COR-L47 (cell line): ENCODE results near the gene MMD.
"Not testable (repeated sequence)": the region's sequence is repeated elsewhere in the genome, so short reads cannot be mapped to it uniquely, and the experiment has no call there.

Experiments used
- DNase-seq: peaks from one replicate; lab custom pipeline; 2025; lab: John Stamatoyannopoulos, UW

MMD gene, protein sequence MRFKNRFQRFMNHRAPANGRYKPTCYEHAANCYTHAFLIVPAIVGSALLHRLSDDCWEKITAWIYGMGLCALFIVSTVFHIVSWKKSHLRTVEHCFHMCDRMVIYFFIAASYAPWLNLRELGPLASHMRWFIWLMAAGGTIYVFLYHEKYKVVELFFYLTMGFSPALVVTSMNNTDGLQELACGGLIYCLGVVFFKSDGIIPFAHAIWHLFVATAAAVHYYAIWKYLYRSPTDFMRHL

GRCh38 chr17:55421179-55421934, at the start of gene MMD:
Gene MMD (minus strand): TSS chr17:55421835. CDS start chr17:55421695, 140 bp downstream.
- no peak for DNase-seq

- DNase-seq, result no peak
Observed at GRCh38 chr17:55466671-55467070, 45.0 kb upstream of the MMD start.

GRCh38 chr17:55465771-55466170, 44.1 kb upstream of the MMD start:
- DNase-seq, result not testable (repeated sequence)

GRCh38 chr17:55463600-55463999, 42.0 kb upstream of the MMD start:
- no peak for DNase-seq

DNA sequence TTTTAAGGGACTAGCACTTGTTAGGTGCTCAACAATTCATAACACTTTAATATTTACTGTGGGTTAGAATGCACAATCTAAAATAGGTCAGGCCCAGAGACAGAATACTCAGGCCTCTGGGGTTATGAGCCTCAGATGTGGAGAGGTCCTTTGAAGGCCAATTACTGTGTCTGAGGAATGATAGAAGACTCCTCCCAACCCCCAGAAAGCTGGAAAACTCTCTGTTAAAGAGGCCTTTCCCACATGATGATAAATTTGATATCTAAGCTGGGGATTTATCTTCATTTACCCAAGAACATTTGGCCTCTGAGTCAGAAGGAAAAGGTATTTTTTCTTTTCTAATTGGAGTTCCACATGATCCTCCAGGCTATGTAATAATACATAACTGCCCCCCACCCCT, 41.1 kb upstream of the MMD start:
- no peak for DNase-seq

- no peak for DNase-seq
Observed at GRCh38 chr17:55462234-55462633, 40.6 kb upstream of the MMD start.

- DNase-seq, result no peak
Observed at GRCh38 chr17:55458978-55459377, 37.3 kb upstream of the MMD start.

DNA sequence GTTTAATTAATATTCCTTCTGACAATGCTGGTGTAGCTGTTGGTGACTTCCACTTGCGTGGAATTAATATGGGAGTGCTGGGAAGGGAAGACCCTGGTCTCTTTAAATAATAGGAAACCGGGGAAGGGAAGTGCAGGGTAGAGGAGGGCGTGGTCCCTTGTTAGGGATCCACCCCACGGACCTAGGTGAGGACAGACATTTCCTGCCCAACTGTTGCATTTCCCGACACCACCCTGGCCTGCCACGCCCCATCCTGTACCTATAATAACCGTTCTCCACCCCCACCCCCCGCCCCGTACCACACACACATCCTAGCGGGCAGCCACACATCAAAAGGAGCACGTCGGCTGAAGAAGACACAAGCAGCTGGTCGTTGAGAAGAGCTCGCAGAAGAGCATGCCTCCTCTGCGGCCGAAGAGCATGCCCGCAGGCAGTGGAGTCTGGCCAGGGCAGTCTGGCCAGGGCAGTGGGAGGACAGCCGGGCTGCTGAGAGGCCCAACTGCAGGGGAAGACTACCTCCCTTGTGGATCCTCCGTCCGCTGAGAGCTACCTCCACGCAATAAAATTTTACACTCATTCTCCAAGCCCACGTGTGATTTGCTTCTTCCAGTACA, 36.8 kb upstream of the MMD start:
- no peak for DNase-seq

DNA sequence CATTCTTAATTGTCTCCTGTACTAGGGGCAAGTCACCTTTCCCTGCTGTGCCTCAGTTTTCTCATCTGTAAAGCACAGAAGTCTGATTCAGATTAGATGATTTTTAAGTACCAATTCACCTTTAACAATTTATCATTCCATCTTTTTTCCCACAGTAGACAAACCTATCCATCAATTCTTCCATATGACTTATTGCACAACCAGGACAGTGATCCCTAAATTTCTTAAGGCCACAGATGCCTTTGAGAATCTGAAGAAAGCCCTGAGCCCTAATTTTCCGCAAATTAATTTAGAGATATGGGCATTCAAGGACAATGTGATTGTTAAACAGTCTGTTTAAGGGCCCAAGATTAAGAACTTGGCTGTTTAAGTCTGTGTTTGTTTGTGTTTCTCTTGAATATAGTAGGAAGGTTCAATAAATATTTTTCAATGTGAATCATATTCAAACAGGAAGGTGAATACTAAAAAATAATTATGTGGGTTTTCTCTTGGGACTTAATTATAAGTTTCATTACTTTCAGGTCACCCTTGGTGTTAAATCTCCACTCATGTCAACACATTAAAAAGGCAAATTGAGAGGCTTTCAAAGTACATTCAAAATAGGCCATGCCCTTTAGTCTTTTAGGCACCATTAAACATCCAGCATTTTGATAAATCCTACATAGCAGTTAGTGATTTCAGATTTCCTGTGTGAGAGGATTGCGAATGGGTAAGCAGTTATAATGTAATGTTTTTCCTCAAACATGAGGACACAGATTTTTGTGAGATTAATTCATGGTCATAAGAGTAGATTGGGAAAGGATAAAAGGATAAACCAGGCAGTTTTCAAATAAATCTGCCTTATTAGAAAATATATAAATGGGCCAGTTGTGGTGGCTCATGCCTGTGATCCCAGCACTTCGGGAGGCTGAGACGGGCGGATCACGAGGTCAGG, 34.9 kb upstream of the MMD start:
- DNase-seq, result no peak

- no peak for DNase-seq
Observed at GRCh38 chr17:55454906-55455474, 33.4 kb upstream of the MMD start.

DNA sequence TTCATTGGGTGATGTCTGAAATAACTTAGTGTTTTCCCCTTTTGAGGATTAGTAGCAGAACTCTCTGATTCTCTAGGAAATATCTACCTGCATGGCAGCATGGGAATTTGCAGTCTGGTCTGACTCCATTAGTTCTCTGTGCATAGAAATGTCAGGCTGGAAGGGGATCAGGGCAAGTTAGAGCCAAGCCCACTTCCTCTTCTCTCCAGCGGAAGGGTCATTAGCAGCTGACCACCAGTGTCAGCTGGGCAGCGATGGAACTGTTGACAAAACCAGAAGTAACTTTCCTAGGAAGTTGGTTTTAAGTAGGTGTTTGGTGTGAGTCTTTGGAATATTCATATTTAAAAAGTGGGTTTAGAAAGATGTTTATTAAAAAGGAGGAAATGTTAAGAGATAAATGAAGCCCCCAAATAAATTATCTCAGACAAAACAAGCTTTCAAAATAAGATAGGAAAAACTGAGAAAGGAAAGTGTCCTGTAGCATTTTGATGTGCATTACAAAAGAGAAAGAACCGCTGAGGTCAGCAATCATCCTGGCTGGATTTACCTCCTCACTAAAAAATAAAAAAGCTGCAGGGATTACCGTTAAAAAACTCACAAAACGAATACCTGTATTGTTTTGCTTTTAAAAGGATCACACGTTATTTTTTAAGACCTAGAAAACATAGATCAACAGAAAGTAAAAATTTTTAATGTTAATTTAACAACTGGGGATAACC, 32.4 kb upstream of the MMD start:
- no peak for DNase-seq

DNA sequence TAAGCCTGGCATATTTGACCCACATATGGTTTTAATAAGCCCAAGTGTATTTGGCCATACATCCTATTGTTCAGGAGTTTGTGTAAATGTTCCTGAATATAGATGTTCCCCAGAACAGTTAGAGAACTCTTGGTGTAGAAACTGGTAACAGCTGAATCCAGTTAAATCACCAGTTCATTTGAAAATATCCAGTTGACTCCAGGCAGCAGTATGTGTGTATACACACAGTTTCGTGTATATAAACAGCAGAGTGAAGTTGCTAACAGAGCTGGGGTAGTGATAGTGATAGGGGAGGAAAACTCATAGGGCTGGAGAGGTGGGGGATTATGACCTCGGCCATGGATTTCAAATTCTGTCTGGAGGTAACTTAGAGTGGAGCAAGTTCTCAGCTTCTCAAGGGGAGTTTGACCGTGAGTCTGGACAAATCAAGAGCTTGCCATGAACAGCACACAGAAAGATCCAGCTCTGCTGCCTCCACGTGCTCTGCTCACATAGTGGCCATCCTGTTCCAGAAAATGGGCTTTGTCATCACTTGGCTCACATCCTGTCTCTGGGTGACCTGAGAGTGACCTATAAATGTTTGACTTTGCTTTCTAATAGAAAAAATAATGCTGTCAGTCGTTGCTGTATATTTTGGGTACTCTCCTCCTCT, 30.6 kb upstream of the MMD start:
- no peak for DNase-seq

- DNase-seq, result no peak
Observed at GRCh38 chr17:55451758-55452138, 30.1 kb upstream of the MMD start.

DNA sequence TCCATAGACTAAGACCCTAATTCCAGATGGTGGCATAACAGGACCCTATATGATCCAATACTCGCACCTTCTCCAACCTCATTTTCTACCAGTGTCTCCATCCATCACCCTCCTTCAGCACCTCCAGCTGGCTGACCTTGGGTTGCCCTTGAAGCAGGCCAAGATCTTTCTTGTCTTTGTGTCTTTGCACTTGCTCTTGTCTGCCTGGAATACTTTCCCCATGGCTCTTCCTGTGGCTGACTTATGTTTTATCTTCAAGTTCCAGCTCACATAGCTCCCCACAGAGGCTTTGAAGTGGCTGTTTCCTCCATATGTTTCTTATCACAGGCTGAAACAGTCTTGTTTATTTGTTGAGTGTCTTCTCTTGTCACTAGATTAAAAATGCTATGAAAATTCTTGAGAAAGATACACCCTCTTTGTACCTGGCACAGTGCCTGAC, 29.6 kb upstream of the MMD start:
- no peak for DNase-seq

- DNase-seq, result no peak
Observed at GRCh38 chr17:55450232-55450825, 28.7 kb upstream of the MMD start.

- DNase-seq, result no peak
Observed at GRCh38 chr17:55448681-55449080, 27.0 kb upstream of the MMD start.

DNA sequence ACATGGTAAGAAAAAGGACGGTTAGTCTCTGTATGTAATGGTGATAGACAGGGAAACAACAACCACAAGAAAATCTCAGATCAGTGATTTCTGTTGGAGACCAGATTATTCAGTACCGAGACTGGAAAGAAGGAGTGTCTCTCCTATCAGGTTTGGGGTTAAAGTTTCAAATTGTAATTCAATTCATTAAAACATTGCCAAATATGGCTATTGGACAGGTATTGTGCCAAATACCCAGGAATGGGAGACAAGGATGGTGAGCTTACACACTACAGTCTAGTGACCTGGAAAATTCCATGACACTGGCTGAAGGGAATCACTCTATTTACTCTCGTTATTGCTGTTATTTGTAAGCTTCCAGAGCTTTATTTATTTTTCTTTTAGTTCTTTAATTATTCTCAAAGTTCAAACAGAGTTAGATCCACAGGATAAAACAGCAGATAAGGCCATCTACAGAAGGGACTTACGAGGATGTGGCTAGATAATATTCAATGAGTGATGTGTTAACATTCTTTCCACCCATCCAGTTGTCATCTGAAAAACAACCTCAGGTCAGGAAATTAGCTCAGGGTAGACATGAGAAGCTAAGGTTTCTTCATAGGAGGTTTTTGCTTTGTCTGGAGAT, 25.1 kb upstream of the MMD start:
- no peak for DNase-seq

- DNase-seq, result not testable (repeated sequence)
Observed at GRCh38 chr17:55446004-55446403, 24.4 kb upstream of the MMD start.
